Measurements from ENCODE around the gene CPLANE2. TPM values are rescaled to one million over a fixed set of nuclear protein-coding genes. Genes with fewer than 3 reads are reported as not detected.

CPLANE2 gene
- total RNA-seq, 2 experiments from 2014 or later, result 5.1 to 6.1 TPM

DNA sequence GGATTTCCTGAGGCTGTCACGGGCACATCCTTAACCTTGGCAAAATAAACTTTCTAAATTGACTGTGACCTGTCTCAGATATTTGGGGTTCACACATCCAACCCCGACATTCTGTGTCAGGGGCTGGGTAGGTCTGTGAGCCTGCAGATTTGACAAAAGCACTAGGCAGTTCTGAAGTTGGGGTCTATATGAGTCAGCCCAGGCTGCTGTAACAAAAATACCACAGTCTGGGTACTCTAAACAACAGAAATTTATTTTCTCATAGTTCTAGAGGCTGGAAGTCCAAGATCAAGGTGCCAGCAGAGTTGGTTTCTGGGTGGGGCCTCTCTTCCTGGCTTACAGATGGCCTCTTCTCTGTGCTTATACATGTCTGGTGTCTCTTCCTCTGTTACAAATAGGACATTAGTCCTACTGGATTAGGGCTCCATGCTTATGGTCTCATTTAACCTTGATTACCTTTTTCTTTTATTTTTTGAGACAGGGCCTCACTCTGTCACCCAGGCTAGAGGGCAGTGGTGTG lies 3.0 kb upstream of the CPLANE2 start:
- no peak overlapping the region for H3K27ac Mint-ChIP-seq
- H3K27me3 Mint-ChIP-seq (ENCODE audit: low read depth), result no peaks in the 10 kb centered on the region
- H3K4me1 Mint-ChIP-seq (ENCODE audit: low read depth), result peaks cover 34% of the 10 kb centered on the region
- DNase-seq (no peak), ATAC-seq (no peak)
- CTCF ChIA-PET, result interaction anchor here (0.7 to 1.1 kb wide), 2 partner anchors 123 to 161 kb away, joined by 3 read pairs; no protein-coding TSS in a partner anchor
- no peaks in the 10 kb centered on the region for H3K9me3 Mint-ChIP-seq (ENCODE audit: insufficient read depth)
- POLR2A ChIA-PET, result interaction anchor here (0.6 to 0.7 kb wide), 2 partner anchors 132 to 291 kb away, joined by 3 read pairs; no protein-coding TSS in a partner anchor
- no peaks in the 10 kb centered on the region for H3K36me3 Mint-ChIP-seq (ENCODE audit: low read depth)
- no peak overlapping the region for H3K4me3 Mint-ChIP-seq

DNA sequence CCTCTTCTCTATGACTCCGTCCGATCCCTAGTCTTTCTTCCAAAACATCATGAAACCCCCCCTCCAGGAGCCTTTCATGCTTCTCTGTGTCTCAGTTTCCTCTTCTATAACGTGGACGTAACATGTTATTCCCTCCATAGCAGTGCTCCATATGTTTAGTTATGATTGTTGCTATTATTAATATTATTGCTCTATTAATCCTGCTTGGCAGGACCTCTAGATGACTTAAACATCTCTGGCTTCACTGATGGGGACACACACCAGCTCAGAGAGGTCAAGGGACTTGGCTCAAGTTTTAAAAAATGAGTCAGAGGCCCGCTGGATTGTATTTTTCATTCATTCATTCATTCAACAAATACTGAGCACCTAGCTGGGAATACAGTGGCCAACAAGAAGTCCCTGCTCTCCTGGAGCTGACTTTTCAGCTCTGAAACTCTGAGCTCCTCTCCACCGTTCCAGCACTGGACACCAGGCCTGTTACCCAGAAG lies 404 bp upstream of the CPLANE2 start:
- ATAC-seq, result no peak
- no peaks in the 10 kb centered on the region for H3K36me3 Mint-ChIP-seq (ENCODE audit: low read depth)
- no peaks in the 10 kb centered on the region for H3K27me3 Mint-ChIP-seq (ENCODE audit: low read depth)
- CTCF ChIA-PET, result interaction anchor here (0.7 to 4.4 kb wide), 6 partner anchors 11 to 422 kb away, joined by 3 to 17 read pairs (median 4); partner anchors contain the start of gene FAM131C
- H3K4me3 Mint-ChIP-seq, result peak overlapping the region; percentile 84
- peak overlapping the region; percentile 87 for H3K27ac Mint-ChIP-seq
- DNase-seq, result no peak
- no peaks in the 10 kb centered on the region for H3K9me3 Mint-ChIP-seq (ENCODE audit: insufficient read depth)
- POLR2A ChIA-PET, result interaction anchor here (1.1 to 3.4 kb wide), 2 partner anchors 20 to 31 kb away, joined by 3 to 16 read pairs; no protein-coding TSS in a partner anchor
- peaks cover 34% of the 10 kb centered on the region for H3K4me1 Mint-ChIP-seq (ENCODE audit: low read depth)

DNA sequence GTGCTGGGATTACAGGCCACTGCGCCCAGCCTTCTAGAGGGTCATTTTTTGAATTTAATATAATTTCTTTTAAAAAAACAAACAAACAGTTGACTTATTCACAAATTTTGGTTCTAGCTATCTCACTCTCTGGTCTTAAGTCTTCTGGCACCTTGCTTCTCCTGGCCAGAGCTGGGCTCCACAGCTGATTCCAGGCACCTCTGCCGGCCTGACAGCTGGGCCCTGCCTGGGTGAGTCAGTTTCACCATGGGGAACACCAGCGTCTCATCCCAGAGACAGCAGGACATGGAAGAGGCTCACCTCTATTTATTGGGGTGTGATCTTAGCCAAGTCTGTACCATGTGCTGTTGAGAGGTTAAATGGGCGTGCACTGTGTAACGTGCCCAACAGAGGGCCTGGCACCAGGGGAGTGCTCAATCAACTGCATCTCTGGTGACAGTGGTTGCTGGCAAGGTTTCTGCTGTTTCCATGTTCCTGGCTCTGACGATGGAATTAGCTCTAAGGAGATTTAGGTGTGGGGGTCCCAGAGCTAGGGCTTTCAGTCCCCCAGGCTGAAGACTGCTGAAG lies 956 bp downstream of the CPLANE2 start:
- ChIA-PET CTCF (interaction anchor here (1.0 to 4.4 kb wide), 4 partner anchors 9 to 158 kb away, joined by 3 to 17 read pairs (median 4); no protein-coding TSS in a partner anchor), POLR2A (interaction anchor here (0.8 to 3.4 kb wide), 2 partner anchors 19 to 278 kb away, joined by 3 to 16 read pairs; no protein-coding TSS in a partner anchor)
- Mint-ChIP-seq H3K36me3 (ENCODE audit: low read depth) (no peaks in the 10 kb centered on the region), H3K9me3 (ENCODE audit: insufficient read depth) (no peaks in the 10 kb centered on the region), H3K4me1 (ENCODE audit: low read depth) (peaks cover 34% of the 10 kb centered on the region), H3K27ac (peak overlapping the region; percentile 87), H3K27me3 (ENCODE audit: low read depth) (no peaks in the 10 kb centered on the region), H3K4me3 (peak overlapping the region; percentile 84)
- peak; percentile 63 for ATAC-seq
- DNase-seq, result peak; percentile 63

DNA sequence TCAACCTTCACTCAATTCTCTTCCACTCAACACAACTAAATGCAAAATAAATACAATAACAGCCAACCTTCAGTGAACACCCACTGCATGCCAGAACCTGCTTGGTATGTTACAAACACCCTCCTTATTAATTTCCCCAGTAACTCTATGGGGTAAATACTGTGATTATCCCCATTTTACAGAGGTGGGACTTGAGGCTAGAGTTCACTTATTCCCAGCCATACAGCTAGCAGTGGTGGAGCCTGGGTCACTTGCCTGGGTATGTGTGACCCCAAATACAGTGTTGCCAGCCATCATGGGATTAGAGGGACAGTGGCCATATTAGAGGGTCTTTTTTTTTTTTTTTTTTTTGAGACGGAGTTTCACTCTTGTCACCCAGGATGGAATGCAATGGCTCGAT lies 1.6 kb downstream of the CPLANE2 start:
- Mint-ChIP-seq H3K9me3 (ENCODE audit: insufficient read depth) (no peaks in the 10 kb centered on the region), H3K4me1 (ENCODE audit: low read depth) (peaks cover 34% of the 10 kb centered on the region), H3K27ac (no peak overlapping the region), H3K36me3 (ENCODE audit: low read depth) (no peaks in the 10 kb centered on the region), H3K27me3 (ENCODE audit: low read depth) (no peaks in the 10 kb centered on the region), H3K4me3 (no peak overlapping the region)
- POLR2A ChIA-PET, result interaction anchor here (3.4 kb wide), 1 partner anchor 18 kb away, joined by 16 read pairs; no protein-coding TSS in a partner anchor
- CTCF ChIA-PET, result interaction anchor here (1.3 to 4.4 kb wide), 3 partner anchors 9 to 157 kb away, joined by 3 to 17 read pairs (median 5); no protein-coding TSS in a partner anchor
- no peak for ATAC-seq
- no peak for DNase-seq

DNA sequence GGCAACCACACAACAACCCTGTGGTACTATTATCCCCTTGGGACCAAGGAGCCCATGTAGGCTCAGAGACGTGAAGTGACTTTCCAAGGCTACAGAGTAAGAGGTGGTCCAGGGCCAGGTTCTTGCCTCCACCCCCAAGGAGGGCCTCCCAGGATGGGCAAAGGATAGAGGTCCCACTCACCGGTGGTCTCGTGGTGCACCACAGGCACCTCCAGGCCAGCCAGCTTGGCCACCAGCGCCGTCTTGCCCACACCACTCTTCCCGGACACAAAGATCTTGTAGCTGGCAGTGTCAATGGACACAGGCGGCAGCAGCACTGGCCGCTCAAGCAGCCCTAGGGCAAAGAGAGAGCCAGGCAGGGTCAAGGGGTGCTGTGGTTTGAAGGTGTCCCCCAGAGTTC lies 3.6 kb downstream of the CPLANE2 start:
- Mint-ChIP-seq H3K36me3 (ENCODE audit: low read depth) (no peaks in the 10 kb centered on the region), H3K27me3 (ENCODE audit: low read depth) (peaks cover 5% of the 10 kb centered on the region), H3K4me1 (ENCODE audit: low read depth) (peaks cover 26% of the 10 kb centered on the region), H3K27ac (no peak overlapping the region), H3K4me3 (no peak overlapping the region), H3K9me3 (ENCODE audit: insufficient read depth) (no peaks in the 10 kb centered on the region)
- CTCF ChIA-PET, result interaction anchor here (1.5 kb wide), 1 partner anchor 10 kb away, joined by 4 read pairs; no protein-coding TSS in a partner anchor
- DNase-seq, result no peak
- POLR2A ChIA-PET, result no interaction called here
- ATAC-seq, result no peak

DNA sequence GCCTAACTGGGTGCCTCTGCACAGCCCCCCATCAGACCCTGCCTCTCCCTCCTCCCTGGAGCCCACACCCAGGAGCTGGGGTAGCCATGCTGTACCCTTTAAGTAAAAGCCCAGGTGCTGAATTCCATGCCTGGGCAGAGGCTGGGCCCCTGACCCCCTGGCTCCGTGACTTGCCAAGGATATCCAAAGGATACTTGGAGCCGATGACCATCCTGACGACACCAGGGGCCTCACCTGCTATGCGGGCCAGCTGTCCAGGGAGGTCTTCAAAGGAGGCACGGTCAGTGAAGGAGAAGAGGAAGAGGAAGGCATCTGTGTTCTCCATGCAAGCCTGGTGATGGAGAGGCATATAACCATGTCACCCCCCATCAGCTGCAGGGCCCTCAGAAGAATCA lies 4.7 kb downstream of the CPLANE2 start:
- DNase-seq (no peak), ATAC-seq (no peak)
- ChIA-PET CTCF (interaction anchor here (1.5 kb wide), 1 partner anchor 12 kb away, joined by 4 read pairs; no protein-coding TSS in a partner anchor), POLR2A (no interaction called here)
- no peak overlapping the region for H3K27ac Mint-ChIP-seq
- H3K36me3 Mint-ChIP-seq (ENCODE audit: low read depth), result peaks cover 1% of the 10 kb centered on the region
- H3K4me3 Mint-ChIP-seq, result no peak overlapping the region
- peaks cover 16% of the 10 kb centered on the region for H3K27me3 Mint-ChIP-seq (ENCODE audit: low read depth)
- H3K4me1 Mint-ChIP-seq (ENCODE audit: low read depth), result peaks cover 29% of the 10 kb centered on the region
- H3K9me3 Mint-ChIP-seq (ENCODE audit: insufficient read depth), result no peaks in the 10 kb centered on the region

DNA sequence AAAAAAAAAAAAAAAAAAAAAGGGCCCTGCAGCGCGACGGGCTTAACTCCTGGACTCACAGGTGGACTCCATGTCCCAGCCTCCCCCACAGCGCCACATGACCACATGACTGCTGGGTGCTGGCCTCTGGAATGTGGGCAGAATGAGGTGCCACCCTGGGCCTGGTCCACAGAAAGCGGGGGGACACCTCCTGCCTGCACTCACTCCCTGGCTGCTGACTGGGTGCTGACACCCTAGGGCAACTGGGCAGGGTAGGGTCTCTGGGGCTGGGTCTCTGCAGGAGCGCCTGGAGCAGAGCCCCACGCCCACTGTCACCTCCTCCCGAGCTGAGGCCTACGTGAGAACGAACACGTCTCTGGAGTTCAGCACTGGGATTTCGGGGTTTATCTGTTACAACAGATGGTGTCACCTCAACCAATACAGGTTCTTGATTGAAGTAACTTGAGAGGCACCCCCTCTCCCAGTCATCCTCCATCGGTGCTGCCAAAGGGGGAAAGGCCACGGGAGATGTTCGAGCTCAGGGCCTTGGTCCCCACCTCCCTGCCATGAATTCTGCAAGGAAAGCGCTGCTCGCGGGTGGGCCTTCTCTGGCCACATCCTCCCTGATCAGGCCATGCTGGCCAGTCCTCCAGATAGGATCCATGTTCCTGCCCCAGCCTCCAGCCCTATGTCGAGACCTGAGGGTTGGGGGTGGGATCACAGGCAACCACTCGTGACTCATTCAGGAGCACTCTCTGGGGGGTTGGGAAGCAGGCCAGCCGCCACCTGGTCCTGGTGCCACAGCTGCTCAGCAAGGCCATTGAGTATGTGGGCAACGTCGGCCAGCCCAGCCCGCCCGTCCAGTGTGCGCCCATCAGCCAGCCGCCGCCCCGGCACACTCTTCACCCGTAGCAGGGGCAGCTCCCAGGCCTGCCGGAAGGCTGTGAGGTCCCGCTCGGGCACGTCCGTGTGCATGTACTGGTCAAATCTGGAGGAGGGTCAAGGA lies 5.4 kb downstream of the CPLANE2 start:
- Mint-ChIP-seq H3K4me3 (no peak overlapping the region), H3K9me3 (ENCODE audit: insufficient read depth) (no peaks in the 10 kb centered on the region), H3K27ac (no peak overlapping the region), H3K4me1 (ENCODE audit: low read depth) (peaks cover 27% of the 10 kb centered on the region), H3K36me3 (ENCODE audit: low read depth) (peaks cover 1% of the 10 kb centered on the region), H3K27me3 (ENCODE audit: low read depth) (peaks cover 20% of the 10 kb centered on the region)
- ATAC-seq, result no peak
- no peak for DNase-seq
- ChIA-PET POLR2A (no interaction called here), CTCF (no interaction called here)

DNA sequence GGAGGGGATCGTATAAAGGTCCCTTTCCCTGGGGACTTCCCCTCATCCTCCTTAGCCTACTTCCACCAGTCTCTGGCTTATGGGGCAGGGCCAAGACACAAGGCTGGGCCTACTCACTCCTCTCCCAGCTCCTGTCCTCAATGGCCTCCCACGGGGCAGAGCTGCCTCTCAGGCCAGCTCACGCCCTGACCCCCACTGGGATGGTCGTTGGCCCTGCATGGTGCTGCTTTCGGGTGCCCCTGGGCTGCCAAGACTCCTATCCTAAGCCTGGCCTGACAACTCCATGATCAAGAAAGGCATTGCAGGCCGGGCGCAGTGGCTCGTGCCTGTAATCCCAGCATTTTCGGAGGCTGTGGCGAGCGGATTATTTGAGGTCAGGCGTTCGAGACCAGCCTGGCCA lies 6.2 kb downstream of the CPLANE2 start:
- Mint-ChIP-seq H3K4me1 (ENCODE audit: low read depth) (peaks cover 20% of the 10 kb centered on the region), H3K4me3 (no peak overlapping the region), H3K36me3 (ENCODE audit: low read depth) (peaks cover 3% of the 10 kb centered on the region), H3K27ac (no peak overlapping the region), H3K9me3 (ENCODE audit: insufficient read depth) (no peaks in the 10 kb centered on the region), H3K27me3 (ENCODE audit: low read depth) (peaks cover 28% of the 10 kb centered on the region)
- ATAC-seq (no peak), DNase-seq (no peak)
- POLR2A ChIA-PET, result interaction anchor here (0.6 kb wide), 1 partner anchor 19 kb away, joined by 4 read pairs; no protein-coding TSS in a partner anchor
- CTCF ChIA-PET, result interaction anchor here (1.0 kb wide), 1 partner anchor 26 kb away, joined by 4 read pairs; no protein-coding TSS in a partner anchor

DNA sequence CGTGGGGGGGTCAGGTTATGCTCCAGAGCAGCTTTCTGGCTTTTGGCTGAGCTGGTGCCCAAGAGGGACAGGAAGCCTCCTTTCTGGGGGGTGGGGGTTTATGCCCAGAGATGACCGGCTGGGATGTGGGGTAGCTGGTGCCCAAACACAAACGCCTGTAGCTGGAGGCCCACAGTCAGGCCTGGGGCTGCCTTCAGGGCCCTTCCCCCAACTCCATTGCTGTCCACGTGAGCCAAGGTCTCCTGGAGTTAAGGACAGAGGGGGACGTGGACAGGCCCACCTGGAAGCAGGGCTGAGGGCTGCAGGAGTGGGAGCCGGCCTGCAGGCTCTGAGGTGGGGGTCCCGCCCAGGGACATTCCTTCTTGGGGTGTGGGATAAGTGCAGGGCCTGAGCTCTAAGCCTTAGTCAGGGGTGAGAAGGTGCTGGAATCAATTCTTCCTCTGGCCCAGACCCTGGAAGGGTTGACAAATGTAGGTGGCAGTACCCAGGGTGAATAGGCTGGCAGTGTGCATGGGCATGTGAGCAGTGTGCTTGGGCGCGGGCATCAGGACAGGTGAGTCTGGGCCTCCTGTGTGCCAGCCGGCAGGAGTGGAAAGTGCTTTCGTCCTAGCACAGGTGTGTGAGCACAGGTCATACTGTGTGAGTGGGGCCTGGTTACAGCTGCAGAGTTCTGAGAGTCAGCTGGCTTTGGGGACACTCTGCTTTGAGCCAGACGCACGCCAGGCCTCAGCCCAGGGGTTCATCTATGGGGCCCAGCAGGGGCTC lies 6.8 kb downstream of the CPLANE2 start:
- peaks cover 17% of the 10 kb centered on the region for H3K4me1 Mint-ChIP-seq (ENCODE audit: low read depth)
- H3K27ac Mint-ChIP-seq, result no peak overlapping the region
- ATAC-seq (no peak), DNase-seq (no peak)
- POLR2A ChIA-PET, result interaction anchor here (0.6 kb wide), 1 partner anchor 19 kb away, joined by 4 read pairs; no protein-coding TSS in a partner anchor
- H3K27me3 Mint-ChIP-seq (ENCODE audit: low read depth), result peaks cover 32% of the 10 kb centered on the region
- peaks cover 3% of the 10 kb centered on the region for H3K36me3 Mint-ChIP-seq (ENCODE audit: low read depth)
- no peak overlapping the region for H3K4me3 Mint-ChIP-seq
- no peaks in the 10 kb centered on the region for H3K9me3 Mint-ChIP-seq (ENCODE audit: insufficient read depth)
- CTCF ChIA-PET, result interaction anchor here (1.0 kb wide), 1 partner anchor 25 kb away, joined by 4 read pairs; no protein-coding TSS in a partner anchor

DNA sequence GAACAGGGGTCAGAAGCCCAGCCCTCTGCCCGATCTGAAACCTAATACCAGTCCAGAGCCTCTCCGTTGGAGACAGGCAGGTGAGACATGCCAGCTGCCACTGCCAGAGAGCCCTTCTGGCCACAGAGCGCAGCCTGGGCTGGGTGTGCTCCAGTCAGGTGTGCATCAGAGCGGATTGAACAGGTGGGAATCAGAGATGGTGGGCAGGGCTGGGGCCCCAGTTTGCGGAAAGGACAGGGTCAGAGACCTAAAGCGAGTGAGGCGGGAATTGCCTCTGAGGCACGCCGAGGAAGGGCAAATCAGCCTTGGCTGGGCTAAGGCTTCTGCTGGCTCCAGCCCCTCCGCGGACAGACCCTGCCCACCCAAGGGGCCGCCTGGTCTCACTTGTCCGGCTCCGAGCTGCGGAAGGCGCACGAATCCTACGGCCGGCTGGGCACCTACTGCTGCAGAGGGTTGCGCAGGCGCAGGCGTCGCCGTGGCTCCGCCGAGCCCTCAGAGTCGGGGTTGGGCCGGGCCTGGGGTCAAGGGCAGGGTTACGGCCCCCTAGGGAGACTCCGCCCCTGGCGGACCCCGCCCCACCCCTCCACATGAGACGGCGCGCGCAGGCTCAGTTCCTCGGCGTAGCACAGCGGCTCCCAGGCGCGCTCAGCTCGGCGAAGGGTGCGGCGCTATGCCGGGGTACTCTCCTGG lies 10.3 kb downstream of the CPLANE2 start:
- H3K9me3 Mint-ChIP-seq (ENCODE audit: insufficient read depth), result no peaks in the 10 kb centered on the region
- peaks cover 34% of the 10 kb centered on the region for H3K27me3 Mint-ChIP-seq (ENCODE audit: low read depth)
- H3K27ac Mint-ChIP-seq, result no peak overlapping the region
- no peak overlapping the region for H3K4me3 Mint-ChIP-seq
- ChIA-PET CTCF (no interaction called here), POLR2A (no interaction called here)
- peaks cover 14% of the 10 kb centered on the region for H3K4me1 Mint-ChIP-seq (ENCODE audit: low read depth)
- no peak for DNase-seq
- peaks cover 3% of the 10 kb centered on the region for H3K36me3 Mint-ChIP-seq (ENCODE audit: low read depth)
- ATAC-seq, result no peak
